GM23338 (cell line): Measurements from ENCODE around the gene FUT6. TPM values are rescaled to one million over a fixed set of nuclear protein-coding genes. Genes with fewer than 3 reads are reported as not detected.

Experiments used
- ATAC-seq: fragments of 200-7000 bp; cut with Tn5 transposase; 3 replicates; pipeline ENCODE4 v1.9.1; 2020
- DNase-seq: peaks from one replicate; pipeline ENCODE4 v3.0.0-alpha.2; 2015; ENCODE audit warnings: low spot score
- H2AFZ ChIP-seq: fragments of 200-600 bp; sonication (generic); 2 replicates; pipeline ENCODE4 v1.8.0; 2016; ENCODE audit warnings: antibody characterized with exemption, mild to moderate bottlenecking, moderate library complexity
- H3F3A ChIP-seq: fragments of 200-600 bp; sonication (generic); replicated peaks from 2 replicates; pipeline ENCODE4 v1.8.0; 2017; ENCODE audit warnings: antibody characterized with exemption, mixed run types, low read depth
- H3K27ac ChIP-seq: fragments of 200-600 bp; sonication (generic); 2 replicates; pipeline ENCODE4 v1.6.1; 2016; ENCODE audit warnings: low read depth
- H3K27me3 ChIP-seq: fragments of 200-600 bp; sonication (generic); 2 replicates; pipeline ENCODE4 v1.8.0; 2016; ENCODE audit warnings: mild to moderate bottlenecking, mixed run types, moderate library complexity; ENCODE audit not compliant: insufficient read depth
- H3K36me3 ChIP-seq: fragments of 200-600 bp; sonication (generic); 2 replicates; pipeline ENCODE4 v1.8.0; 2016; ENCODE audit warnings: mild to moderate bottlenecking; ENCODE audit not compliant: insufficient read depth
- H3K4me1 ChIP-seq: fragments of 200-600 bp; sonication (generic); 2 replicates; pipeline ENCODE4 v1.8.0; 2016; ENCODE audit warnings: mild to moderate bottlenecking, moderate library complexity; ENCODE audit not compliant: insufficient read depth
- H3K4me2 ChIP-seq: fragments of 200-600 bp; sonication (generic); 2 replicates; pipeline ENCODE4 v1.7.1; 2017; ENCODE audit warnings: mixed run types
- H3K4me3 ChIP-seq: fragments of 200-600 bp; sonication (generic); 2 replicates; pipeline ENCODE4 v1.6.1; 2016; ENCODE audit warnings: mixed run types
- H3K79me2 ChIP-seq: fragments of 200-600 bp; sonication (generic); replicated peaks from 2 replicates; pipeline ENCODE4 v1.8.0; 2017; ENCODE audit warnings: mild to moderate bottlenecking; ENCODE audit not compliant: insufficient read depth
- H3K9me2 ChIP-seq: fragments of 200-600 bp; sonication (generic); 2 replicates; pipeline ENCODE4 v1.8.0; 2017; ENCODE audit not compliant: insufficient read depth
- H4K20me1 ChIP-seq: fragments of 200-600 bp; sonication (generic); replicated peaks from 2 replicates; pipeline ENCODE4 v1.8.0; 2017; ENCODE audit warnings: mild to moderate bottlenecking; ENCODE audit not compliant: insufficient read depth
- H3K27ac Mint-ChIP-seq: 2 replicates; pipeline ENCODE4 v1.8.0; 2020; ENCODE audit warnings: inconsistent platforms, mild to moderate bottlenecking, moderate library complexity, mixed read lengths
- H3K27me3 Mint-ChIP-seq: 3 replicates; pipeline ENCODE4 v1.8.0; 2022; ENCODE audit warnings: low read depth, mild to moderate bottlenecking, moderate library complexity, mixed read lengths, inconsistent platforms; ENCODE audit not compliant: insufficient read depth, poor library complexity
- H3K36me3 Mint-ChIP-seq: 3 replicates; pipeline ENCODE4 v1.8.0; 2021; ENCODE audit warnings: low read depth, mild to moderate bottlenecking, inconsistent platforms, moderate library complexity, mixed read lengths
- H3K4me1 Mint-ChIP-seq: 3 replicates; pipeline ENCODE4 v1.8.0; 2020; ENCODE audit warnings: mild to moderate bottlenecking, inconsistent platforms, mixed read lengths
- H3K4me3 Mint-ChIP-seq: 3 replicates; pipeline ENCODE4 v1.8.0; 2021; ENCODE audit warnings: moderate library complexity, mild to moderate bottlenecking, inconsistent platforms, mixed read lengths
- H3K9me3 Mint-ChIP-seq: 3 replicates; pipeline ENCODE4 v1.8.0; 2020; ENCODE audit warnings: moderate library complexity, mild to moderate bottlenecking, inconsistent platforms, mixed read lengths
- CREB1 ChIP-seq: fragments of 250-450 bp; sonication (Bioruptor Pico); IDR thresholded peaks from 2 replicates; pipeline ENCODE4 v1.5.0; 2020; ENCODE audit warnings: low read depth, mild to moderate bottlenecking, moderate library complexity
- EZH2 ChIP-seq: fragments of 200-600 bp; sonication (generic); IDR thresholded peaks from one replicate; pipeline ENCODE4 v1.8.0; 2017; ENCODE audit warnings: antibody characterized with exemption, mild to moderate bottlenecking, low read depth; ENCODE audit not compliant: unreplicated experiment
- EZH2phosphoT487 ChIP-seq: fragments of 200-600 bp; sonication (generic); IDR thresholded peaks from one replicate; pipeline ENCODE4 v1.8.1; 2018; ENCODE audit warnings: antibody characterized with exemption; ENCODE audit not compliant: unreplicated experiment
- JUNB ChIP-seq: IDR thresholded peaks from one replicate; pipeline ENCODE4 v1.6.1; 2016; ENCODE audit warnings: antibody characterized with exemption; ENCODE audit not compliant: unreplicated experiment
- NANOG ChIP-seq: IDR thresholded peaks from 2 replicates; pipeline ENCODE4 v1.6.1; 2016; ENCODE audit warnings: antibody characterized with exemption, borderline replicate concordance
- STAT1 ChIP-seq: IDR thresholded peaks from one replicate; pipeline ENCODE4 v1.6.1; 2016; ENCODE audit warnings: antibody characterized with exemption; ENCODE audit not compliant: unreplicated experiment
- ZNF114 ChIP-seq: fragments of 250-450 bp; sonication (Bioruptor Pico); IDR thresholded peaks from 2 replicates; pipeline ENCODE4 v1.5.0; 2020; ENCODE audit warnings: mild to moderate bottlenecking, moderate library complexity
- ZNF331 ChIP-seq: fragments of 250-450 bp; sonication (Bioruptor Pico); IDR thresholded peaks from 2 replicates; pipeline ENCODE4 v1.5.0; 2020; ENCODE audit warnings: low read depth, mild to moderate bottlenecking, moderate library complexity
- polyA plus RNA-seq: library from polyadenylated mRNA; unstranded; fragments of >200 nt; fragmentation: Nextera tagmentation; extraction: Ambion mirVana; gene quantifications from 2 replicates; pipeline ENCODE4 v1.2.1, GENCODE V29; 2016
- total RNA-seq: library from RNA; depleted of rRNA; stranded (reverse); fragments of >200 nt; shearing (Covaris generic); gene quantifications from 2 replicates; pipeline ENCODE4 v1.2.3, GENCODE V29; 2014
- TF ChIP-seq, protein P1 (sequence below): IDR thresholded peaks from one replicate; pipeline ENCODE4 v1.6.1; 2018; ENCODE audit warnings: antibody characterized with exemption; ENCODE audit not compliant: unreplicated experiment
- TF ChIP-seq, protein P2 (sequence below): IDR thresholded peaks from 2 replicates; pipeline ENCODE4 v1.6.1; 2016; ENCODE audit warnings: antibody characterized with exemption
- TF ChIP-seq, protein P3 (sequence below), 2 experiments: fragments of 200-600 bp in 1 of 2; sonication (generic) in 1 of 2; conservative IDR thresholded peaks; 2 replicates each; pipeline versions ENCODE4 v1.5.1 to v1.6.1; 2016 to 2017; ENCODE audit warnings: antibody characterized with exemption in 2 of 2, low read depth in 2 of 2, mild to moderate bottlenecking in 2 of 2, moderate library complexity in 1 of 2
- TF ChIP-seq, protein P4 (sequence below): fragments of 250-450 bp; sonication (Bioruptor Pico); IDR thresholded peaks from 2 replicates; pipeline ENCODE4 v1.5.0; 2020; ENCODE audit warnings: mild to moderate bottlenecking, moderate library complexity

FUT6 gene
- total and polyA plus RNA-seq, 2 experiments from 2014 or later, result not detected

DNA sequence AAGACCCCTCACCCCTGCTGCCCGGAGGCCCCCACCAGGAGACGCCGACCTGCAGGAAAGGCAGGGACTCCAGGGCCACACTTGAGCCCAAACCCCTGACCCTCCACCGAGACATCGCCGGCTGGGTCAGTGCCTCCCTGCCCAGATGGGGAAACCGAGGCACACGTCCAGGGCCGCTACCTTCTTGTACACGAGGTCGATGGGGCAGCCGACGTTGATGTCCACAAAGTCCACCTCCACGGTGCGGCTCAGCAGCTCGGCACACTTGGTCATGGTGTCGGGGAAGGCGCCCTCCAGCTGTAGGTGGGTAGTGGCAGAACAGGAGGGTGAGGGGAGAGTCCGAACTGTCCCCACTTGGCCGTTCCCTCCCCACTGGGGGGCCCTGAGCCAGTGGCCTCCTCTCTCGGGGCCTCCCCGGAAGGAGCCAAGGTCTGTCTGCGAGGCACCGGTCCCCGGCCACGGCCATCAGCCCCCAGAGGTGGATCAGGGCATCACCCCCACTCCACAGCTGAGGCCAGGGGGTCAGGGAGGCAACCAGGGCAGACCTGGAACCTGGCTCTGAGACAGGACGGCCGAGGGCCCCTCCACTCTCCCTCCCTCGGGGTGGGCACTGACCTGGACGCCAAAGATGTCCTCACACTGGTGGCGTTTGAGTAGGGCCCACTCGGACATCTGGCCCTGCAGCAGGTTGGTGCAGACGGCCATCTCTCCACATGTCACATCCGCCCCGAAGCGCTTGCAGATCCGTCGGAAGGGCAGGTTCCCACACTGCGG, 51.9 kb downstream of the FUT6 start:
- Mint-ChIP-seq H3K4me3 (no peak overlapping the region), H3K4me1 (peaks cover 5% of the 10 kb centered on the region; the same call in 2 of the 3 replicates), H3K36me3 (peaks cover 41% of the 10 kb centered on the region), H3K27me3 (peaks cover 19% of the 10 kb centered on the region), H3K9me3 (no peaks in the 10 kb centered on the region; the same call in 1 of the 3 replicates), H3K27ac (no peak overlapping the region)
- TF ChIP-seq EZH2phosphoT487 (no peak), ZNF331 (CRISPR knock-in tag) (no peak), ZNF114 (CRISPR knock-in tag) (no peak), CREB1 (CRISPR knock-in tag) (no peak), NANOG (no peak), JUNB (no peak), EZH2 (no peak), STAT1 (no peak)
- TF ChIP-seq, protein P1, sequence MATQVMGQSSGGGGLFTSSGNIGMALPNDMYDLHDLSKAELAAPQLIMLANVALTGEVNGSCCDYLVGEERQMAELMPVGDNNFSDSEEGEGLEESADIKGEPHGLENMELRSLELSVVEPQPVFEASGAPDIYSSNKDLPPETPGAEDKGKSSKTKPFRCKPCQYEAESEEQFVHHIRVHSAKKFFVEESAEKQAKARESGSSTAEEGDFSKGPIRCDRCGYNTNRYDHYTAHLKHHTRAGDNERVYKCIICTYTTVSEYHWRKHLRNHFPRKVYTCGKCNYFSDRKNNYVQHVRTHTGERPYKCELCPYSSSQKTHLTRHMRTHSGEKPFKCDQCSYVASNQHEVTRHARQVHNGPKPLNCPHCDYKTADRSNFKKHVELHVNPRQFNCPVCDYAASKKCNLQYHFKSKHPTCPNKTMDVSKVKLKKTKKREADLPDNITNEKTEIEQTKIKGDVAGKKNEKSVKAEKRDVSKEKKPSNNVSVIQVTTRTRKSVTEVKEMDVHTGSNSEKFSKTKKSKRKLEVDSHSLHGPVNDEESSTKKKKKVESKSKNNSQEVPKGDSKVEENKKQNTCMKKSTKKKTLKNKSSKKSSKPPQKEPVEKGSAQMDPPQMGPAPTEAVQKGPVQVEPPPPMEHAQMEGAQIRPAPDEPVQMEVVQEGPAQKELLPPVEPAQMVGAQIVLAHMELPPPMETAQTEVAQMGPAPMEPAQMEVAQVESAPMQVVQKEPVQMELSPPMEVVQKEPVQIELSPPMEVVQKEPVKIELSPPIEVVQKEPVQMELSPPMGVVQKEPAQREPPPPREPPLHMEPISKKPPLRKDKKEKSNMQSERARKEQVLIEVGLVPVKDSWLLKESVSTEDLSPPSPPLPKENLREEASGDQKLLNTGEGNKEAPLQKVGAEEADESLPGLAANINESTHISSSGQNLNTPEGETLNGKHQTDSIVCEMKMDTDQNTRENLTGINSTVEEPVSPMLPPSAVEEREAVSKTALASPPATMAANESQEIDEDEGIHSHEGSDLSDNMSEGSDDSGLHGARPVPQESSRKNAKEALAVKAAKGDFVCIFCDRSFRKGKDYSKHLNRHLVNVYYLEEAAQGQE, result no peak
- TF ChIP-seq, protein P2, sequence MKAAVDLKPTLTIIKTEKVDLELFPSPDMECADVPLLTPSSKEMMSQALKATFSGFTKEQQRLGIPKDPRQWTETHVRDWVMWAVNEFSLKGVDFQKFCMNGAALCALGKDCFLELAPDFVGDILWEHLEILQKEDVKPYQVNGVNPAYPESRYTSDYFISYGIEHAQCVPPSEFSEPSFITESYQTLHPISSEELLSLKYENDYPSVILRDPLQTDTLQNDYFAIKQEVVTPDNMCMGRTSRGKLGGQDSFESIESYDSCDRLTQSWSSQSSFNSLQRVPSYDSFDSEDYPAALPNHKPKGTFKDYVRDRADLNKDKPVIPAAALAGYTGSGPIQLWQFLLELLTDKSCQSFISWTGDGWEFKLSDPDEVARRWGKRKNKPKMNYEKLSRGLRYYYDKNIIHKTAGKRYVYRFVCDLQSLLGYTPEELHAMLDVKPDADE, result no peak
- TF ChIP-seq, protein P3, sequence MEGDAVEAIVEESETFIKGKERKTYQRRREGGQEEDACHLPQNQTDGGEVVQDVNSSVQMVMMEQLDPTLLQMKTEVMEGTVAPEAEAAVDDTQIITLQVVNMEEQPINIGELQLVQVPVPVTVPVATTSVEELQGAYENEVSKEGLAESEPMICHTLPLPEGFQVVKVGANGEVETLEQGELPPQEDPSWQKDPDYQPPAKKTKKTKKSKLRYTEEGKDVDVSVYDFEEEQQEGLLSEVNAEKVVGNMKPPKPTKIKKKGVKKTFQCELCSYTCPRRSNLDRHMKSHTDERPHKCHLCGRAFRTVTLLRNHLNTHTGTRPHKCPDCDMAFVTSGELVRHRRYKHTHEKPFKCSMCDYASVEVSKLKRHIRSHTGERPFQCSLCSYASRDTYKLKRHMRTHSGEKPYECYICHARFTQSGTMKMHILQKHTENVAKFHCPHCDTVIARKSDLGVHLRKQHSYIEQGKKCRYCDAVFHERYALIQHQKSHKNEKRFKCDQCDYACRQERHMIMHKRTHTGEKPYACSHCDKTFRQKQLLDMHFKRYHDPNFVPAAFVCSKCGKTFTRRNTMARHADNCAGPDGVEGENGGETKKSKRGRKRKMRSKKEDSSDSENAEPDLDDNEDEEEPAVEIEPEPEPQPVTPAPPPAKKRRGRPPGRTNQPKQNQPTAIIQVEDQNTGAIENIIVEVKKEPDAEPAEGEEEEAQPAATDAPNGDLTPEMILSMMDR (conservative IDR thresholded peaks at IDR 0.05; ENCODE audit: low read depth in 2 of 2), result no peak
- TF ChIP-seq, protein P4, sequence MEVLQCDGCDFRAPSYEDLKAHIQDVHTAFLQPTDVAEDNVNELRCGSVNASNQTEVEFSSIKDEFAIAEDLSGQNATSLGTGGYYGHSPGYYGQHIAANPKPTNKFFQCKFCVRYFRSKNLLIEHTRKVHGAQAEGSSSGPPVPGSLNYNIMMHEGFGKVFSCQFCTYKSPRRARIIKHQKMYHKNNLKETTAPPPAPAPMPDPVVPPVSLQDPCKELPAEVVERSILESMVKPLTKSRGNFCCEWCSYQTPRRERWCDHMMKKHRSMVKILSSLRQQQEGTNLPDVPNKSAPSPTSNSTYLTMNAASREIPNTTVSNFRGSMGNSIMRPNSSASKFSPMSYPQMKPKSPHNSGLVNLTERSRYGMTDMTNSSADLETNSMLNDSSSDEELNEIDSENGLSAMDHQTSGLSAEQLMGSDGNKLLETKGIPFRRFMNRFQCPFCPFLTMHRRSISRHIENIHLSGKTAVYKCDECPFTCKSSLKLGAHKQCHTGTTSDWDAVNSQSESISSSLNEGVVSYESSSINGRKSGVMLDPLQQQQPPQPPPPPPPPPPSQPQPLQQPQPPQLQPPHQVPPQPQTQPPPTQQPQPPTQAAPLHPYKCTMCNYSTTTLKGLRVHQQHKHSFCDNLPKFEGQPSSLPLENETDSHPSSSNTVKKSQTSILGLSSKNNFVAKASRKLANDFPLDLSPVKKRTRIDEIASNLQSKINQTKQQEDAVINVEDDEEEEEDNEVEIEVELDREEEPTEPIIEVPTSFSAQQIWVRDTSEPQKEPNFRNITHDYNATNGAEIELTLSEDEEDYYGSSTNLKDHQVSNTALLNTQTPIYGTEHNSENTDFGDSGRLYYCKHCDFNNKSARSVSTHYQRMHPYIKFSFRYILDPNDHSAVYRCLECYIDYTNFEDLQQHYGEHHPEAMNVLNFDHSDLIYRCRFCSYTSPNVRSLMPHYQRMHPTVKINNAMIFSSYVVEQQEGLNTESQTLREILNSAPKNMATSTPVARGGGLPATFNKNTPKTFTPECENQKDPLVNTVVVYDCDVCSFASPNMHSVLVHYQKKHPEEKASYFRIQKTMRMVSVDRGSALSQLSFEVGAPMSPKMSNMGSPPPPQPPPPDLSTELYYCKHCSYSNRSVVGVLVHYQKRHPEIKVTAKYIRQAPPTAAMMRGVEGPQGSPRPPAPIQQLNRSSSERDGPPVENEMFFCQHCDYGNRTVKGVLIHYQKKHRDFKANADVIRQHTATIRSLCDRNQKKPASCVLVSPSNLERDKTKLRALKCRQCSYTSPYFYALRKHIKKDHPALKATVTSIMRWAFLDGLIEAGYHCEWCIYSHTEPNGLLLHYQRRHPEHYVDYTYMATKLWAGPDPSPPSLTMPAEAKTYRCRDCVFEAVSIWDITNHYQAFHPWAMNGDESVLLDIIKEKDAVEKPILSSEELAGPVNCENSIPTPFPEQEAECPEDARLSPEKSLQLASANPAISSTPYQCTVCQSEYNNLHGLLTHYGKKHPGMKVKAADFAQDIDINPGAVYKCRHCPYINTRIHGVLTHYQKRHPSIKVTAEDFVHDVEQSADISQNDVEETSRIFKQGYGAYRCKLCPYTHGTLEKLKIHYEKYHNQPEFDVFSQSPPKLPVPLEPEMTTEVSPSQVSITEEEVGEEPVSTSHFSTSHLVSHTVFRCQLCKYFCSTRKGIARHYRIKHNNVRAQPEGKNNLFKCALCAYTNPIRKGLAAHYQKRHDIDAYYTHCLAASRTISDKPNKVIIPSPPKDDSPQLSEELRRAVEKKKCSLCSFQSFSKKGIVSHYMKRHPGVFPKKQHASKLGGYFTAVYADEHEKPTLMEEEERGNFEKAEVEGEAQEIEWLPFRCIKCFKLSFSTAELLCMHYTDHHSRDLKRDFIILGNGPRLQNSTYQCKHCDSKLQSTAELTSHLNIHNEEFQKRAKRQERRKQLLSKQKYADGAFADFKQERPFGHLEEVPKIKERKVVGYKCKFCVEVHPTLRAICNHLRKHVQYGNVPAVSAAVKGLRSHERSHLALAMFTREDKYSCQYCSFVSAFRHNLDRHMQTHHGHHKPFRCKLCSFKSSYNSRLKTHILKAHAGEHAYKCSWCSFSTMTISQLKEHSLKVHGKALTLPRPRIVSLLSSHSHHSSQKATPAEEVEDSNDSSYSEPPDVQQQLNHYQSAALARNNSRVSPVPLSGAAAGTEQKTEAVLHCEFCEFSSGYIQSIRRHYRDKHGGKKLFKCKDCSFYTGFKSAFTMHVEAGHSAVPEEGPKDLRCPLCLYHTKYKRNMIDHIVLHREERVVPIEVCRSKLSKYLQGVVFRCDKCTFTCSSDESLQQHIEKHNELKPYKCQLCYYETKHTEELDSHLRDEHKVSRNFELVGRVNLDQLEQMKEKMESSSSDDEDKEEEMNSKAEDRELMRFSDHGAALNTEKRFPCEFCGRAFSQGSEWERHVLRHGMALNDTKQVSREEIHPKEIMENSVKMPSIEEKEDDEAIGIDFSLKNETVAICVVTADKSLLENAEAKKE (CRISPR knock-in tag), result no peak
- Histone ChIP-seq H3K79me2 (no peaks in the 10 kb centered on the region), H3K4me1 (no peaks in the 10 kb centered on the region), H3F3A (no peaks in the 10 kb centered on the region), H4K20me1 (peaks cover 3% of the 10 kb centered on the region; the same call in 1 of the 2 replicates), H3K4me2 (no peak overlapping the region), H3K9me2 (no peaks in the 10 kb centered on the region), H2AFZ (no peak overlapping the region), H3K36me3 (peaks cover 5% of the 10 kb centered on the region; the same call in 1 of the 2 replicates), H3K4me3 (no peak overlapping the region), H3K27ac (no peak overlapping the region), H3K27me3 (no peaks in the 10 kb centered on the region)
- no peak for ATAC-seq
- DNase-seq, result no peak
